Inferior parietal cortex (tissue), 1 donor: ENCODE results near the gene ANKRD52.
"Not testable (repeated sequence)": the region's sequence is repeated elsewhere in the genome, so short reads cannot be mapped to it uniquely, and the experiment has no call there.

Experiments
- DNase-seq: peaks from one replicate; pipeline ENCODE4 v3.0.0-alpha.2; 2016; ENCODE audit errors: extremely low spot score

ANKRD52 gene

GRCh38 chr12:56258068-56258819 is at the start of gene ANKRD52:
ANKRD52 (minus strand) TSS chr12:56258384; CDS start chr12:56258269, 115 bp downstream.
- DNase-seq = peak; percentile 70

GRCh38 chr12:56307221-56307965 is 49.2 kb upstream of the ANKRD52 start:
- DNase-seq = no peak

DNA sequence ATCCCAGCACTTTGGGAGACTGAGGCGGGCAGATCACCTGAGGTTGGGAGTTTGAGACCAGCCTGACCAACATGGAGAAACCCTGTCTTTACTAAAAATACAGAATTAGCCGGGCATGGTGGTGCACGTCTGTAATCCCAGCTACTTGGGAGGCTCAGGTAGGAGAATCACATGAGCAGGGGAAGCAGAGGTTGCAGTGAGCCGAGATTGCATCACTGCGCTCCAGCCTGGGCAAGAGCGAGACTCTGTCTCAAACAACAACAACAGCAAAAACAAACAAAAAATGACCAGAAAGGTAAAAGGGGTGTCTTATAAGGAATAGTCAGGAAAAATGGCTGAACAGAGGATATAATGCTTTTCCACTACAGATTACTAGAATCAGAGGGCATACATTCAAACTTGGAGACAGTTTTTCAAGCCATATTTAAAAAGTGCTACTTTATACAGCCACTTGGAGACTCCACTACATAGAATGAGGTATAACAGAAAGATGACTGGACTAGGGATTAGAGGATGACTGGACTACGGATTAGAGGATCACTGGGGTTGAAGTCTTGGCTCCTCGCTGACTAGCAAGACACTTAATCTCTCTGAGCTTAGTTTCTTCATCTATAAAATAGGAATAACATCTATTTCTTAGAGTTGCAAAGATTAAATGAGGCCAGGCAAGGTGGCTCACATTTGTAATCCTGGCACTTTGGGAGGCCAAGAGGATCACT is 46.8 kb upstream of the ANKRD52 start:
- no peak for DNase-seq

DNA sequence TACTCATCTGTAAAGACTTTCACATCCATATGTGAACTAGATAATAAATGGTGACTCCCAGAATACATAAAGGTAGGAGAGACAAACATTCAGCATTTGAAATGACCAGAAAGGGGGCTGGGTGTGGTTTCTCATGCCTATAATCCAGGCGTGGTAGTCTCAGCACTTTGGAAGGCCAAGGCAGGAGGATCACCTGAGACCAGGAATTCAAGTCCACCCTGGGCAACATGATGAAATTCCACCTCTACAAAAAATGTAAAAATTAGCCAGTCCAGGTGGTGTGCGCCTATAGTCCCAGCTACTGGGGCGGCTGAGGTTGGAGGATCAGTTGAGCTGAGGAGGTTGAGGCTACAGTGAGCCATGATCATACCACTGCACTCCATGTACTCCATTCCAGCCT is 46.1 kb upstream of the ANKRD52 start:
- no peak for DNase-seq

DNA sequence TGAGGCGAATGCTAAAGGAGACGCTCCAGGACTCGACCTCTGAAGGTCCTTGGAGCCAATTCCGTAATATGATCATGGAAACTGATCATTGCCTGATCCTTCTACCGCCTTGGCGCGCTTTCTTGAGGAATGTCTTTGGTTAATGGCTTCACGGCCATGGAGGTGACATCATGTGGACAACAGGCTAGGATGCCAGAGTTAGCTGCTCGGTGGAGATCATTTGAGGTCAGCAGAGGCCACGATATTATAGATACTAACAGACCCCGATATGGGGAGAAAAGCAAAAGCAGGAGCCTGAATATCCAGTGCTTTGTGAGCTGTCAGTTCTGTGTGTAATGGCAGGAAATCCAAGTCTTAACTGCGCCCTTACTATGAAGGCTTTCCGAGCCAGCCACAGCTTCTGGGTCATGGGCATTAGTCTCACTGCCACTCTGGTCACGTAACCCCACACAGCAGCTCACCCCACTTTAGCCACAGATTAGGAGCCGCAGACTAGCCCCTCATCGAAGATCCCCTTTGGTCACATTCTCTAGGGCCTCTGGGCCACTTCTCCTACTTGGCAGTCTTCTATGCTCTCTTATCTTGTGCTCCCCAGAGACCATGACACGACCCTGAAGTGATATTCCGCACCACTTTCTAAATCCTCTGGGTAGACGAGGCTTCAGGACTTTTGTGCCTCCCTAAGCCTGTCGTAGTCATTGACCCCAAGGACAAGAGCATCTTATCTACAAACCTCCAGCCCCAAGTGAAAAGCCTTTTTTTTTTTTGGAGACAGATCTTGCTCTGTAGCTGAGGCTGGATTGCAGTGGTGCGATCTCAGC is 42.7 kb upstream of the ANKRD52 start:
- peak; percentile 21 for DNase-seq

DNA sequence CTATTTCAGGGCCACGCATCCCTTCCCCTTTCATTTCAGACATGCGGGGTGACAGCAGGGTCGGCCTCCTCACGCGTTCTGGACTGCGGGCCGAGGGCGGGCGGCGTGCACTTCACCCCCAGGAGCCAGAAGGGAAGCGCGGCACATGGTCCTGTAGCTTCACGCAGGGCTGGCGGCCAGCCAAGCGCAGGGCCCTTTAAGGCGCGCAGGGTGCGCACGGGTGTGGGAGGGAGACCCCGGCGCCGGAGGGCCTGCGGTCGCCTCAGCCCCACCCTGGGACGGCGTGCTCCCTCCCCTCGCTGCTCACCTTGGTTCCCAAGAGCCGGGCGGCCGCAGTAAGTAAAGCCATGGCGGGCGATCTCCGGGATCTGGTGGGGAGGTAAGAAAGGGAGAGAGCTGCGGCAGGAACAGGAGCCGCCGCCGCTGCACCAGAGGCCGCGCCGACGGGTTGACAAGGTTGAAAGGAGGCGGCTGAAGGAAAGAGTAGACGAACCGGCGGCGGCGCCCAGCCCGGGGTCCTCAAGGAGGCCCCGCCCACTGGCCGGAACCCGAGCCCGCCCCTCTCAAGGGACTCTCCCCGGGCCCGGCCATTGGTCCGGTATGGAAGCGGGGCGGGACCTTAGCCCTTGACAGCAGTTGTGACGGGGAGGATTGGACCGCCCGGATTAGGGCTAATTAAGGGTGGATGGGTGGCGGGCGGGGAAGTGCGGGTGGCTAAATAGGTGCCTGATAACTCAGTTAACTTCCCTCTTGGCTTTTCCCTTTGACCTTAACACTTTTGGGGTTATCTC is 41.9 kb upstream of the ANKRD52 start, which contains the start of gene CS:
TSS of gene CS (minus strand) at position 478 of the 791 bp plus-strand sequence. CDS start at position 349, 129 bp downstream.
- DNase-seq = peak; percentile 97

DNA sequence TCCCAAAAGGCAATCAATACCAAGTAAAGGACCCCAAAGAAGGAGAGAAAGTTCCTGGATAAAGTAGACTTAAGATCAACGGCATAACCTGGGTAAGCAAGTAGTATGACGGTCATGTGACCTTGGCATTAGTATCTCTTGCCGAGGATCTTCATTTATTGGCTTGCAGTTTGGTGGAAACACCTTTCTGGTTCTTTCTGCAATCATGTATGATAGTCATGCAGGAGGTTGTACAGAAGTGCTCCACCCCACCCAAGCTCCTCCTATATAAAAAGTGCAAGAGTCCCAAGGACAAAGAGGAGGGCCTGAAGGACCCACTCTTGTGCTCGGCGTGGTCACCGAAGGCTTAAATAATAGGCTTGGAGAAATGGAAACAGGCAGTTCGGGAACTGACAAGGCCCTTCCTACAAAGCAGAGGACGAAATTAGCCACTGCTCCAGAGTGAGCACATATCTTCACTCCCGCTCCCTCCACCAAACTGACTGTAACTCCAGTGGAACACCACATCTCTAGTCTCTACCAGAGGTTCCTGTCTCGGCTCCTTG is 41.2 kb upstream of the ANKRD52 start:
- DNase-seq = peak; percentile 34

DNA sequence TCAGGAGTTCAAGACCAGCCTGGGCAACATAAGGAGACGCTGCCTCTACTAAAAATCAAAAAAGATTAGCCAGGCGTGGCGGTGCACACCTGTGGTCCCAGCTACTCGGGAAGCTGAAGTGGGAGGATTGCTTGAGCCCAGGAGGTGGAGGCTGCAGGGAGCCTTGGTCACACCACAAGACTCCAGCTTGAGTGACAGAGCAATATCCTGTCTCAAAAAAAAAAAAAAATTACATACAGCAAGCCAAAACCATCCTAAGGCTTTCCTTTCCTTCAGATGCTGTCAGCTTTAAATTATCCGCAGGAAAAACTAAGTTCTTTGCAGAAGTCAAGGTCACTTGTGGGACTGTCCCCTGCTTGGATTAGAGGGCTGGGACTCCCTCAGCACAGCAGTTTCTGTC is 40.6 kb upstream of the ANKRD52 start:
- DNase-seq = no peak

DNA sequence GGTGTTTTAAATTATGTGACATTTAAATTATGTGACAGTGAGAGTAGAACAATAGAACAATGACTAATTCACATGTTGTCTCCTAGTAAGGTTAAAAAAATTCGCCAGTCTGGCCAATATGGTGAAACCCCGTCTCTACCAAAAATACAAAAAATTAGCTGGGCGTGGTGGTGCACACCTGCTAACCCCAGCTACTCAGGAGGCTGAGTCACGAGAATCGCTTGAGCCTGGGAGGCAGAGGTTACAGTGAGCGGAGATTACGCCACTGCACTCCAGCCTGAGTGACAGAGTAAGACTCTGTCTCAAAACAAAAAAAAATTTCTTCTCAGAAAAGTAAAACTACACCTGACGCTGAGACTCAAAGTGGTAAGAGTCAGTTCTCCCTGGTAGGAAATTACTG is 39.2 kb upstream of the ANKRD52 start:
- no peak for DNase-seq

DNA sequence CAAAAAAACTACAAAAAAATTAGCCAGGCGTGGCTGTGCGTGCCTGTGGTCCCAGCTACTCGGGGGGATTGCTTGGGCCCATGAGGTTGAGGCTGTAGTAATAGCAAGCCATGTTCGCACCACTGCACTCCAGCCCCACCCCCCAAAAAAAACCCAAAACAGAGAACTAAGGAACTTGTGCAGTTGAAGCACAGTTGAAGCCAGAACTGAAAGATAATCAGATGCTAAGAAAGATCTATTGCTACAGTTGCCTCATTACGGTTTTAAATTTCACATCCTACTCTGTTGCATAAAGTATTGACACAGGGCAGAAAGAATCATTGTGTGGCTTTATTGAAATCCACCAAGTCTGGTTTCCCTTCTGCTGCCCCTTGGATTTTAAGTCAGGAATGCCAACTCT is 38.1 kb upstream of the ANKRD52 start:
- DNase-seq = no peak

GRCh38 chr12:56293795-56294194 is 35.6 kb upstream of the ANKRD52 start:
- no peak for DNase-seq

DNA sequence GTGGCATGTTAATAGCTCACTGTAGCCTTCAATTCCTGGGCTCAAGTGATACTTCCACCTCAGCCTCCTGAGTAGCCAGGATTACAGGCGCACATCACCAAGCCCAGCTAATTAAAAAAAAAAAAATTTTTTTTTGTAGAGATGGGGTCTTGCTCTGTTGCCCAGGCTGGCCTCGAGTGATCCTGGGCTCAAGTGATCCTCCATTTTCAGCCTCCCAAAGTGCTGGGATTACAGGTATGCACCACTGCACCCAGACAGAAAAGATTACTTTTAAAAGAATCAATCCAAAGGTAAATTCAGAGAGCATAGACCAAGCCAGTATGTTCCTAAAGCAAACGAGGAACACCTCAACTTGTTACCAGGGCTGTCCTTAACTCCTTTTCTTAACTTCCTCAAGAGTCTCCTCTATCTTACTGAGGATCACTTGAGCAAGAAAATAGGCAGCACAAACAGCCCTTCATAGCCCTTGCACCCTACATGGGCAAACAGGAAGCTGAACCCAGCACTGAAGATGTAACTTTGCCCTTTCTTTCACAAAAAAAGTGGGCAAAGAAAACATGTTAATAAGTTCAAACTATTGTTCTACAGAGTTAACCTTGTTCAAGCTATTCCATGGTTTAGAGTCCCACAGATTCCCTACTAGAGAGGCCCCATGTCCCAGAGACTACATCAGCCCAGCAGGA is 30.7 kb upstream of the ANKRD52 start:
- DNase-seq = no peak

DNA sequence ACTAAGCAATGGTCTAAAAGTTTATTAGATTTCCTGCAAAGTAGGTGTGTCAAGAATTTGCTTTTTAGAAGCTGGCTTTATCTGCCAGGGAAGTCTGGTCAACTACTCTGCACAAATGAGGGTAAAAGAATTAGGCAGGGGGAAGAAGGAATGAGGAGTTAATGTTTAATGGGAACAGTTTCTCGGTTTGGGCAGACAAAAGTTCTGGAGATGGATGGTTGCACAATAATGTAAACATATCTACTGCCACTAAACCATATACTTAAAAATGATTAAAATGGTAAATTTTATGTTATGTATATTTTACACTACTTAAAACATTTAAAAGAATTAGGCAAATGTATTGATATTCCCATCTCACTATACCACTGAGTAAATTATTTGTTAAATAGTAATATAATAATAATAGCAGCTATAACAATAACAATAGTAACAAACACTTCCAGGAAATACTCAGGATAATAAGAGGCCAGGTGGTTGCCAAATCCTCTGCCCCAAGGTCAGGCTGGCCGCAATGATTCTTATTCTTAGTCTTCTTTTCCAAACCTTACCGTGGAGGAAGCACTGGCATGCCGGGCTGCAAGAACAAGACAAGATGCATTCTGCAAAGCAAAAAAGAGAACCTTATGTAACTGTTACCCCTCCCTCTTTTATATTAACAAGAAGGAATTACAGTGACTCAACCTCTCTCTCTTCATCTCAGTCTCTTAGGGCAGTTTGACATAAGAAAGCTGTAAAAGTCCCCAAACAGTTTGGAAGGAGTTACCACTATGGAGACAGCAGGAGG is 28.1 kb upstream of the ANKRD52 start:
- no peak for DNase-seq

- not testable (repeated sequence) for DNase-seq
Measured at GRCh38 chr12:56284263-56284662, 26.1 kb upstream of the ANKRD52 start.

DNA sequence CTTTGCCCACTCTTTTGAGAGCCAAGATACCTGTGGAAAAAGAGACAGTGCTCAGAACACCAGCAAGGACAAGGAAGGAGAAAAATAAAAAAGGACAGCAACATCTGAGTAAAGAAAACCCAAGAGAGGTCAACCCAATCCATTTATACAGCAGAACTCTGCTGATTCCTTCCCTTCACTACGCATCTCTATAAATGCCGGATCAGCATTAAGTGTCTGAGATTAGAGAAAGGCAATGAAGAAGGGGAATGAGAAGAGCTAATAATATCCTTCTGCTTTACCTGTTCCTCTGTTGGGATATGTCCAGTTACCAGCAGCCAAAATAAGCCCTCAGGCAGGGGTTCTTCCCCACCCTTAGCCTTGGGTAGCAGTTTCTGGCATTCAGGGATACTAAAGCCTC is 24.4 kb upstream of the ANKRD52 start:
- no peak for DNase-seq

DNA sequence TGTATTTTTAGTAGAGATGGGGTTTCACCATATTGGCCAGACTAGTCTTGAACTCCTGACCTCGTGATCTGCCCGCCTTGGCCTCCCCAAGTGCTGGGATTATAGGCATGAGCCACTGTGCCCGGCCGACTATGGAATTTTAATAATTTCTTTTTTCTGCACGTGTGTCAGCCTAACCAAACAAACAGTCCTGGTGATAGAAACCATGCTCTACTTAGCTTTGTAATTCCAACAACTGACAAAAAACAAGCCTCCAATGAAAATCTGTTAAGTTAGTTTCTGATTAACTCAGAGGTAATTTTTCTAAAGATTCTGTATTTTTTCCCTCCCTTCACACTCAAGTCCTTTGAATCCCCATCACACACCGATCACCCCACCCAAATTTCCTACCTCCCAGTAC is 23.8 kb upstream of the ANKRD52 start:
- DNase-seq = no peak

DNA sequence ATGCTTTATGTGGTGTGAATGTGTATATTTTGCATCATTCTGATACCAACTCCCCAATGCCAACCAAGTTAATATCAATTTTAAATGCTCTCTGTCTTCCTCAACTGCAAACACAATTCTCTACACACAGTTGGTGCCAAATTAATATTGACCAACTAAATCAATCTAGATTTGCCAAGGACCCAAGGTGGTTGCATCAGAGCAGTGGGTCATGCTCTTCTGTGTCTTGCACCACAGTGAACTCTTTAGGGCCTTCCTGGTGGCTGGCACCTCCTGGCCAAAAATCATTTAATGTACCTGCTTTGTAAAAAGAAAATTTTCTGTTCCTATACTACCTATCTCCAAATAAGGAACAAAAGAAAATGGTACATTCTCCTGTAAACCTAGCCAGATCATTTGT is 22.7 kb upstream of the ANKRD52 start:
- no peak for DNase-seq

- no peak for DNase-seq
Measured at GRCh38 chr12:56278905-56279304, 20.7 kb upstream of the ANKRD52 start.

- DNase-seq = no peak
Measured at GRCh38 chr12:56274299-56274698, 16.1 kb upstream of the ANKRD52 start.
